ENCODE data around the gene ASF1A. TPM values are rescaled to one million over a fixed set of nuclear protein-coding genes. Genes with fewer than 3 reads are reported as not detected.
A peak's percentile ranks its signal among the peaks of the same experiment; 100 is the strongest.

ASF1A gene
- total and polyA plus RNA-seq, 9 of the 15 experiments (the other 6 are each of a cell fraction or from before 2014, with no cell fraction given) = 31.5 to 45.3 (median 34.8) TPM

GRCh38 chr6:118934461-118935330 is 40.7 kb downstream of the ASF1A start, which contains the start of gene MCM9 (continued):
- TF ChIP-seq GTF2E2 (tag; IDR thresholded peaks at IDR 0.05) = peak; percentile 97
- TF ChIP-seq ZNF316 (IDR thresholded peaks at IDR 0.05) = peak; percentile 21; the same call in 1 of the 2 replicates
- TF ChIP-seq, protein P1, sequence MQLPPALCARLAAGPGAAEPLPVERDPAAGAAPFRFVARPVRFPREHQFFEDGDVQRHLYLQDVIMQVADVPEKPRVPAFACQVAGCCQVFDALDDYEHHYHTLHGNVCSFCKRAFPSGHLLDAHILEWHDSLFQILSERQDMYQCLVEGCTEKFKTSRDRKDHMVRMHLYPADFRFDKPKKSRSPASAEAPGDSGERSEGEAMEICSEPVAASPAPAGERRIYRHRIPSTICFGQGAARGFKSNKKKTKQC (CRISPR knock-in tag; IDR thresholded peaks at IDR 0.05) = no peak; the same call in 1 of the 2 replicates
- peak; percentile 38 to 67; a peak in 1 of 4 replicates for TF ChIP-seq NONO (IDR thresholded peaks at IDR 0.05; ENCODE audit: low read depth in 2 of 2, low read length in 1 of 2)
- no peak for TF ChIP-seq ZNF224 (CRISPR knock-in tag; IDR thresholded peaks at IDR 0.05)
- TF ChIP-seq, protein P2, sequence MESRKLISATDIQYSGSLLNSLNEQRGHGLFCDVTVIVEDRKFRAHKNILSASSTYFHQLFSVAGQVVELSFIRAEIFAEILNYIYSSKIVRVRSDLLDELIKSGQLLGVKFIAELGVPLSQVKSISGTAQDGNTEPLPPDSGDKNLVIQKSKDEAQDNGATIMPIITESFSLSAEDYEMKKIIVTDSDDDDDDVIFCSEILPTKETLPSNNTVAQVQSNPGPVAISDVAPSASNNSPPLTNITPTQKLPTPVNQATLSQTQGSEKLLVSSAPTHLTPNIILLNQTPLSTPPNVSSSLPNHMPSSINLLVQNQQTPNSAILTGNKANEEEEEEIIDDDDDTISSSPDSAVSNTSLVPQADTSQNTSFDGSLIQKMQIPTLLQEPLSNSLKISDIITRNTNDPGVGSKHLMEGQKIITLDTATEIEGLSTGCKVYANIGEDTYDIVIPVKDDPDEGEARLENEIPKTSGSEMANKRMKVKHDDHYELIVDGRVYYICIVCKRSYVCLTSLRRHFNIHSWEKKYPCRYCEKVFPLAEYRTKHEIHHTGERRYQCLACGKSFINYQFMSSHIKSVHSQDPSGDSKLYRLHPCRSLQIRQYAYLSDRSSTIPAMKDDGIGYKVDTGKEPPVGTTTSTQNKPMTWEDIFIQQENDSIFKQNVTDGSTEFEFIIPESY (CRISPR knock-in tag; IDR thresholded peaks at IDR 0.05) = peak; percentile 52; the same call in 1 of the 2 replicates
- TF ChIP-seq, protein P3, sequence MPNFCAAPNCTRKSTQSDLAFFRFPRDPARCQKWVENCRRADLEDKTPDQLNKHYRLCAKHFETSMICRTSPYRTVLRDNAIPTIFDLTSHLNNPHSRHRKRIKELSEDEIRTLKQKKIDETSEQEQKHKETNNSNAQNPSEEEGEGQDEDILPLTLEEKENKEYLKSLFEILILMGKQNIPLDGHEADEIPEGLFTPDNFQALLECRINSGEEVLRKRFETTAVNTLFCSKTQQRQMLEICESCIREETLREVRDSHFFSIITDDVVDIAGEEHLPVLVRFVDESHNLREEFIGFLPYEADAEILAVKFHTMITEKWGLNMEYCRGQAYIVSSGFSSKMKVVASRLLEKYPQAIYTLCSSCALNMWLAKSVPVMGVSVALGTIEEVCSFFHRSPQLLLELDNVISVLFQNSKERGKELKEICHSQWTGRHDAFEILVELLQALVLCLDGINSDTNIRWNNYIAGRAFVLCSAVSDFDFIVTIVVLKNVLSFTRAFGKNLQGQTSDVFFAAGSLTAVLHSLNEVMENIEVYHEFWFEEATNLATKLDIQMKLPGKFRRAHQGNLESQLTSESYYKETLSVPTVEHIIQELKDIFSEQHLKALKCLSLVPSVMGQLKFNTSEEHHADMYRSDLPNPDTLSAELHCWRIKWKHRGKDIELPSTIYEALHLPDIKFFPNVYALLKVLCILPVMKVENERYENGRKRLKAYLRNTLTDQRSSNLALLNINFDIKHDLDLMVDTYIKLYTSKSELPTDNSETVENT (CRISPR knock-in tag; IDR thresholded peaks at IDR 0.05) = peak; percentile 77; the same call in 1 of the 2 replicates
- TF ChIP-seq, protein P4, sequence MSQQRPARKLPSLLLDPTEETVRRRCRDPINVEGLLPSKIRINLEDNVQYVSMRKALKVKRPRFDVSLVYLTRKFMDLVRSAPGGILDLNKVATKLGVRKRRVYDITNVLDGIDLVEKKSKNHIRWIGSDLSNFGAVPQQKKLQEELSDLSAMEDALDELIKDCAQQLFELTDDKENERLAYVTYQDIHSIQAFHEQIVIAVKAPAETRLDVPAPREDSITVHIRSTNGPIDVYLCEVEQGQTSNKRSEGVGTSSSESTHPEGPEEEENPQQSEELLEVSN (IDR thresholded peaks at IDR 0.05; ENCODE audit: borderline replicate concordance in 1 of 2, extremely low read depth in 1 of 2, insufficient read depth in 1 of 2, insufficient read length in 1 of 2, low read depth in 1 of 2, low read length in 1 of 2, poor library complexity in 1 of 2, severe bottlenecking in 1 of 2) = peak; percentile 72 to 94
- no peak for TF ChIP-seq POU5F1 (IDR thresholded peaks at IDR 0.05; ENCODE audit: borderline replicate concordance, low read depth, low read length, partially characterized antibody)
- no peak; the same call in 1 of the 2 replicates for TF ChIP-seq ZNF431 (CRISPR knock-in tag; IDR thresholded peaks at IDR 0.05)
- no peak; the same call in 1 of the 2 replicates for TF ChIP-seq SLC30A9 (CRISPR knock-in tag; IDR thresholded peaks at IDR 0.05)
- no peak for TF ChIP-seq SP2 (IDR thresholded peaks at IDR 0.05; ENCODE audit: extremely low read depth, low read depth, low read length, poor library complexity, severe bottlenecking)
